IPS-18c (cell line): ENCODE data around the gene AGRN.
"Not testable (repeated sequence)": the region's sequence is repeated elsewhere in the genome, so short reads cannot be mapped to it uniquely, and the experiment has no call there.

Source experiments
- H3K4me3 ChIP-seq: 2 replicates; pipeline ENCODE4 v1.7.0; 2013; ENCODE audit warnings: low read depth, mild to moderate bottlenecking, low read length, moderate library complexity; ENCODE audit not compliant: insufficient read depth
- H3K9me3 ChIP-seq: one replicate; pipeline ENCODE4 v1.6.1; 2013; ENCODE audit warnings: mild to moderate bottlenecking, low read length, moderate library complexity; ENCODE audit not compliant: control insufficient read depth, insufficient read depth

Gene AGRN

DNA sequence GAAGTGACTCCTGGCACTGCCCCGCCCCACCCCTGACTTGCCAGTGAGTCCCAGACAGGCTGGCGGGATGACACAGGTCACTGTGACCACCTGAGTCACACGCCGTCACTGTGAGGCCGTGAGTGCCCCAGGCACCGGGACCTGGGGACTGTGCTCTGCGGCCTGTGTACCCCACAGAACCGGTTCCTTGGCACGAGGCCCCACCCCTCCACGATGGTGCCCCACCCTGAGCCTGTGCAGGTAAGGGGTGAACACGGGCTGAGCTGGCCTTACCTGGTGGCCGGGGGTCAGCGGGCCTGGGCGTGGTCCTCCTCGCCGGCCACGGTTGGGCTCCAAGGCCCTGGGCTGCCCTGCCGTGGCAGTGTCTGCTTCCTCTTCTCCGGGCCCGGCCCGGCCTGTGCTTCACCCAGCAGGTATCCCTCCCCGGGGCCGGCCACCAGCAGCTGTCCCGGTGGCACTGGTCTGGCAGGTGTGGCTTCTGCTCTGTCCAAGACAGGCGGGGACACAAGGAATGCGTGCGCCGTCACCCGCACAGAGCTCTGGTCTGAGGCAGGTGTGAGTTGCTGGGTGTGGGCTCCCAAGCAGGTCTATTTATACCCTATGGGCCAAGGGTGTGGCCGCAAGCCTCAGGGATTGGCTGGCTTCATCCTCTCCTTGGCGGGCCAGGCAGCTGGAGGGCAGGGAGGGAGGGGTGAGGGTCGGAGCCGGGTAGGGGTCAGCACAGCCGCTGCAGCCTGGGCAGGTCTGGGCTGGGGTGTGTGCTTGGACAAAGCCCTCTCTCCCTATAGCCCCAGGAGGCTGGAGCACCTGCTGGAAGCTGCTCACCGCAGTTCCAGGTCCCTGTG, 54.0 kb downstream of the AGRN start, which contains the start of gene RNF223:
RNF223 (minus strand) TSS at position 564 of the 845 bp plus-strand sequence. CDS start 1,740 bp downstream, outside the sequence.
- Histone ChIP-seq H3K4me3 (no peak within 1 kb of the TSS), H3K9me3 (no peaks in the 10 kb centered on the region)

DNA sequence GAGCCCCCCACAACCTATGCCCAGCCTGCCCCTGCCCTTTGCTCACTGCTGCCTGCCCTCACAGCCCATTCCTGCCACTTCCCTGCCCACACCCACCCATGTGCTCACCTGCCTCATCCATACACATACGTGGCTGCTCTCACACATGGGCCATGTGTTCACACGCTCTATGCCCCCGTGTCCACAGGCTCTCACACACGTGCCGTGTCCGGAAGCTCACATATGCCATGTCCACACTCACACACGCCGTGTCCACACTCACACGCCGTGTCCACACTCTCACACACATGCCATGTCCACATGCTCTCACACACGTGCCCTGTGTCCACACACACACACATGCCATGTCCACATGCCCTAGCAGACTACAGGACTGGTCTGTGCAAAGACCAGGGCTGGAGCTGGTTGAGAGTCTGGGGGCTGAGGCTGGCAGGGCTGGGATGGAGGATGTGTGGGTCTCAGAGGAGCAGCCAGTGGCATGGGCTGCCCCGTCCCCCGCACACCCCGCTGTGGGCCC, 54.8 kb downstream of the AGRN start:
- H3K9me3 ChIP-seq: no peaks in the 10 kb centered on the region
- H3K4me3 ChIP-seq: no peak overlapping the region

DNA sequence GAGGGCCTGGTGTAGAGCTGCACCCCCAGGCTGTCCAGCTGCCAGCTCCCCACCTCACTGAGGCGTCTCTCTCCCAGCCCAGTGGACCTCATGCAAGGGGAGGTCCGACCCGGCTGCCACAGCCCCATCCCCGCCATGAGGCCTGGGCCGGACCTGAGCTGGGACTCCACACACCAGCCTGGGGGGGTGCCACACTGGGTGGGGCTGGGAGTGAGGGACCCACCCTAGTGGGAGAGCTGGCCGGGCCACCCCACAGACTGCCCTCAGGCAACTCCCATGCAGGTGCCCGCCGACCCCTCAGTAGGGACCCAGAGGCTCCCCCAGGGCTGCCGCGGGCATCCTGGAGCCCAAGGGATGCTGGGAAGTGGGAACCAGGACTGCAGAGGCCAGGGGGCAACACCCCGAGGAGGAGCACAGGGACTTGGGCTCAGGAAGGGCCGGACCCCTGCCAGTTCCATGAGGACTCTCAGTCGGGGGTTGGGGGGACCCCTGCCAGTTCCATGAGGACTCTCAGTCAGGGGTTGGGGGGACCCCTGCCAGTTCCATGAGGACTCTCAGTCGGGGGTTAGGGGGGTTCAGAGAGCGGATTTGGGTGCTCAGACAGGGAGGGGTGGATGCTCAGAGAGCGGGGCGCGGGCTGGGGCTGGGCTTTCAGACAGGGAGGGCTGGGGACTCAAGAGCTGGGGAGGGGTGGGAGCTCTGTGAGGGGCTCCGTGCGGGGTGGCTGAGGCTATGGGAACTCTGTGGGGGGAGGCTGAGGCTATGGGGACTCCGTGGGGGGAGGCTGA, 55.4 kb downstream of the AGRN start:
- Histone ChIP-seq H3K9me3 (no peaks in the 10 kb centered on the region), H3K4me3 (no peak overlapping the region)

DNA sequence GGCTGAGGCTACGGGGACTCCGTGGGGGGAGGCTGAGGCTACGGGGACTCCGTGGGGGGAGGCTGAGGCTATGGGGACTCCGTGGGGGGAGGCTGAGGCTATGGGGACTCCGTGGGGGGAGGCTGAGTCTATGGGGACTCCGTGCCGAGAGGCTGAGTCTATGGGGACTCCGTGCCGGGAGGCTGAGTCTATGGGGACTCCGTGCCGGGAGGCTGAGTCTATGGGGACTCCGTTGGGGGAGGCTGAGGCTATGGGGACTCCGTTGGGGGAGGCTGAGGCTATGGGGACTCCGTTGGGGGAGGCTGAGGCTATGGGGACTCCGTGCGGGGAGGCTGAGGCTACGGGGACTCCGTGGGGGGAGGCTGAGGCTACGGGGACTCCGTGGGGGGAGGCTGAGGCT, 57.5 kb downstream of the AGRN start:
- H3K9me3 ChIP-seq: not testable (repeated sequence)

DNA sequence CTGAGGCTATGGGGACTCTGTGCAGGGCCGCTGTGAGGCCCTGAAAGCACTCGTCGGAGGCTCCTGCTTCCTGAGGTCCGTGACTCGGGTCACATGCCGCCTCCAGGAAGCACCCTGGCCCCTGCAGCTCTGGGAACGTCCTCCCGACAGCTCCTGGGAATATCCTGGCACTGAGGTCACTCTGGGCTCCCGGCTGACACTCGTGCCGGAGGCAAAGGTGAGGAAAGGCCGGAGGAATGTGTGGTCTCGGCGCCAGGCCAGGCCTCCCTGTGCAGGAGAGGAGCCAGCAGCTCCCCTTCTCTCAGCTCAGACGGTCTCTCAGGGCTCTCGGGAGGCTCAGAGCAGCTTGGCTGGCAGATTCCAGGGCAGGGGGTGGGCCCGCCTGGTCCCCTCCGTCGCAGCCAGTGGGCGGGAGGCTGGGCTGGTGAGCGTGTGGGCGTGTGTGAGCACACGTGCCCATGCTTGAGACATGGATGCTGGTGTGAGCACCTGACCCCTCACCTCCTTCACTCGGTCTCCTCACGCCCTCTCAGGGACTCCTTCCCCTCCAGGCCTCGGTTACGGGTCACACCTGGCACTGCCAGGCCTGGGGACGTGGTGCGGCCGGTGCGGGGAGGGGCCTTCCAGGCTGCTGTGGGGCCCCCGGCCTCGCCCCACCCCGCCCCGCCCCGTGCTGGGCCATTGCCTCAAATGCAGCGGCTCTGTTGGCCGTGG, 59.6 kb downstream of the AGRN start:
- Histone ChIP-seq H3K9me3 (no peaks in the 10 kb centered on the region), H3K4me3 (peak overlapping the region; percentile 36; the same call in 1 of the 2 replicates)

More for the DNA sequence above, 57.5 kb downstream of the AGRN start:
- H3K4me3 ChIP-seq: not testable (repeated sequence)

DNA sequence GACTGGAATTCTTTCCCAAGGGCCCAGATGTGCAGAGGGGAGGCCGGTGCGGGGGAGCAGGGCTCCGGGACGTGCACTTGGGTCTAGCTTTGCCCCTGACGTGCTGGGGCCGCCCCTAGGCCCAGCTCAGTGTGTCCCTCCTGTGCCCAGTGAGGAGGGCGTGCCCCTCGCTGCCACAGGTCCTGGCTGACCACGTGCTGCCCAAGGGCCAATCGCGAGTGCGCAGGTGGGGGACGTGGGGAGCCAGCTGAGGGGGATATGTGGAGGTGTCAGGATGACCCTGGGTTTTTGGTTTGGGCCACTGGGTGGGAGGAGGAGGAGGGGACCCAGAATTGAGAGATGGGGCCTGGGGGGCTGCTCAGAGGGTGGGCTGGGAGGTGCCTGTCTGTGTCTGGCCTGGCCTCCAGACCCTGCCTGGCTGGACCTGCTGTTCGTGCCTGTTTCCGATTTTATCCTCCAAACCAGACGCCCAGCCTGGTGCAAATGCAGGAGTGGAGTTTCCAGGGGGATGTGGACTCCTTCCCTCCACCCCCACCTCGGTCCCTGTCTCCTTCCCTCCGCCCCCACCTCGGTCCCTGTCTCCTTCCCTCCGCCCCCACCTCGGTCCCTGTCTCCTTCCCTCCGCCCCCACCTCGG, 60.3 kb downstream of the AGRN start:
- Histone ChIP-seq H3K9me3 (no peaks in the 10 kb centered on the region), H3K4me3 (peak overlapping the region; percentile 36)

GRCh38 chr1:1080951-1081310, 61.0 kb downstream of the AGRN start:
- Histone ChIP-seq H3K9me3 (no peaks in the 10 kb centered on the region), H3K4me3 (no peak overlapping the region)

DNA sequence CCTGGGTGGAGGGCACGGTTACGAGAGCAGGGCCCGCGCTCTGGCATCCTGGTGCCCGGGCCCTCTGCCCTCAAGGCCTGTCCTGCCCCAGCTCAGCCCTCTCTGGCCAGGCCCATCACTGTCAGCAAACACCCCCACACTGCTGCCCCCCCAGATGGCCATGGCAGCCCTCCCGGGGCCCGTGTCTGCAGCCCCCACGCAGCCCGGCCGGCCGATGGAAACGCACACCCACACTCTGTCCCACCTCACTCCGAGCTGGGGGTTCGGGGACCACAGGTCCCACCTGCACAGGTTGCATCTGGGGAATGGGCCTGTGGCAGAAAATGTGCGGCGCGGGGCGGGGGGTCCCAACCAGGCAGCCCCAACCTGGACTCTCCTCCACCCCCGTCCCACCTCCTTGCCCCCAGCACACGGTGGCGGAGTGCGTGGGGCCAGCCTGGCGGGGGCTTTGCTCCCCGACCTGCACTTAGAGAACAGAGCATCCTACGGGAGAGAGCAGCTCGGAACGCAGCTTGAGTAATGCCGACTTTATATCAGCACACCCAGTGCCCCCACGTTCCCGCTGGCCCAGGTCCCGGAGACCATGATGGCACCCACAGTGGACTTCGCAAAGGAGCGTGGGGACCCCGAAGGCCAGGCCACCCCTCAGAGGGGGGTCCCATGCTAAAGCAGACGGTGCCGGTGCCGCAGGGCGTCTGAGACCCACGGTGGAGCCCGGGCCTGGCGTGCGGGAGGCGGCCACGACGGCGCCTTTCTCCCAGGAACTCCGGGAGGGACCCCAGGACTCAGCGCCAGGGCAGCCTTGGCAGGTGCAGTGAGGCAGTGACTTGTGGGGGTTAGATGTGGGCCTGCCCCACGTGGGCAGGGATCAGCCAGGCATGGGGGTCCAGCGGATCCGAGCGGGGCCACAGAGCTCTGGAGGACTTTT, 61.7 kb downstream of the AGRN start:
- H3K4me3 ChIP-seq: no peak overlapping the region
- H3K9me3 ChIP-seq: no peaks in the 10 kb centered on the region

DNA sequence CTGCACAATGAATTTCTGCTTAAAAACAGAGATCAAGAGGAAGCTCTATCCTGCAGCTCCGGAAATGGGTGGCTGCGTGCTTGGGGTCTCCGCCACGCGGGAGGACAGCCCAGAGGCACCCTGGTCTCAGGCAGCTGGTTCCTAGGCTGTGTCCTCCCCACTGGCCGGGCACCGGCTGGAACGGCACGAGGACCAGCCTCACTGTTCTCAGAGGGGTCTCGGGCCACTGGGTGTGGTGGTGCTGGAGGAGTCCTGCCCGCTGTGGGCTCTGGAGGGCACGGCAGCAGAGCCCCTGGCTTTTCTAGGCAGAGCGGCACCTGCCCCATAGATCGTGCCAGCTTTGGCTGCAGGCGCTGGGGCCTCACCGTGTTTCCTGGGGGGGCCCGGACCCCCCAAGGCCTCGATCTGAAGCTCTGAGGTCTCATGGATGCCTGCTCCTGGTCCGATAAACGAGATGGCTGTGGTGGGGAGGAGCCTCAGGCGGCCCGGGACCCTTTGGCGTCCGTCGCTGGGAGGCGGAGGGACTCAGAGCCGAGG, 62.4 kb downstream of the AGRN start:
- H3K4me3 ChIP-seq: no peak overlapping the region
- no peaks in the 10 kb centered on the region for H3K9me3 ChIP-seq

GRCh38 chr1:1082776-1083415, 63.0 kb downstream of the AGRN start:
- Histone ChIP-seq H3K4me3 (no peak overlapping the region), H3K9me3 (no peaks in the 10 kb centered on the region)

DNA sequence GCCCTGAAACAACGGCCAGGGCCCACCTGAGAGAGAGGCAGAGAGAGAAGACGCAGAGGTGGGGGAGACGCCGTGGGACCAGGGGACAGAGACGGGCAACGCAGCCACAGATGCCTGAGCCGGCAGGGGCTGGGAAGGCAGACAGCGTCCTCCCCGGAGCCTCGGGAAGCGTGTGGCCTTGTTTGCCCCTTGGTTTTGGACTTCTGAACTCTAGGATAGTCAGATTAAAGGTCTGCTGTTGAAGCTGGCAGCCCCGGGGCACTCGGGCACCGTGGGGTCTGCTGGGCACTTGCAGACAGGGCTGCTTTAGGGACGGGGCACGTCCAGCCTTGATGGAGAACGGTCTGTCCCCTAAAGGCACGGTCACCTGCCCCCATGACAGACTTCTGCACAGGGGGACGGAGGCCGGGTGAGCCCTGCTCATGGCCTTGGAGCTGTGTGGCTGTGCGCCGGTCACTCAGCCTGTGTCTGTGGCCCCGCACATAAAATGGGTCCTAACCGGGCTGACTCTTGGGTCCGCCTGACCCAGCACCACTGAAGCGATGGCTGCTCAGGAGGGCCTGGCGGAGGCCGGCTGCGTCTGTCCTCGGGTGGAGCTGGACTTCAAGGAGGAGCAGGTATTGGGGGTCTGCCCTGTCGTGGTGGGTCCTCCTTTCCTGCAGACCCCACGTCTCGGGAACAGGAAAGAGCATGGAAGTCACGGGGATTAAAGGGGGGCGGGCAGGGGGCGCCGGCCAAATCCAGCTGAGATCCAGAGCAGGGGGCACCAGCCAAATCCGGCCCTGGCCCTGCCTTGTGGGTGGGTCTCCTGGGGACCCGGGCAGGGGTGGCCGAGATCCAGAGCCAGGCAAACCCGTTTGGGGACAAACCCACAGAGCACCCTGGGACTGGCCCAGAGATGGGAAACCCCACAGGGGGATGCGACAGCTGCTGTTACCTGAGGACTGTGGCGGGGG, 63.8 kb downstream of the AGRN start:
- Histone ChIP-seq H3K9me3 (no peaks in the 10 kb centered on the region), H3K4me3 (no peak overlapping the region)

DNA sequence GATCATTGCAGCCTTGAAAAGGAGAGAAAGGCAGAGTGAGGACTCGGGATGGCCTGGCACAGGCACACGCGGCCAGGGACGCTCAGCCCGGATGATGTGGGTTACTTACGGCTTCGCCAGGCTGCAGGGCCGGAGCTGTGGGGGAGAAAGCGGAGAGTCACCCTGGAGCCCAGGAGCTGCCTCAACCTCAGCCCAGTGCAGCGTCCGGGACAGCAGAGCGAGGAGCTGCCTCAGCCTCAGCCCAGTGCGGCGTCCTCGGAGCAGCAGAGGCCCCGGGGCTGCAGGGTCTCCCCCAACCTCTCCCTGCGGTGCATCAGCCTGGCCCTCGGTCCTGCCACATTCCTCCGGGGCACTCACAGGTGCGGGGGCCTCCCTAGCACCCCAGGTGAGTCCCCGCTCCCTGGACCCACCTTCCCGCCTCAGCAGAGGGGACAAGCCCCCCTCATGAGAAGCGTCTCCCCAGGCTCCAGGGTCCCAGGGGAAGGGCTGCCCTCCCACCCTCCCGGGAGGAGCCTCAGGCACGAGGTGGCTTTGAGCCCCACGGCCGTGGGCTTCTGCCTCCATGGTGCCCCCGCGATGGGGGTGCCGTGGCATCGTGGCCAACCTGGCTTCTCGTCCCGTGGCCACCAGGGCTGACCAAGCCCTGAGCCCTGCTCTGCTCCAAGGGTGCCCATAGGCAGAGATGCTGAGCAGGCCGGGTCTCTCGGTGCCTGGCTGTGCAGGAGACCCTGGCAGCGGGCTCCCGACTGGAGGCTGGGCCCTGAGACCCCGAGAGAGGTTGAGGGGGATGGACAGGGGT, 64.7 kb downstream of the AGRN start:
- no peak overlapping the region for H3K4me3 ChIP-seq
- no peaks in the 10 kb centered on the region for H3K9me3 ChIP-seq

- Histone ChIP-seq H3K4me3 (no peak overlapping the region), H3K9me3 (no peaks in the 10 kb centered on the region)
Measured at GRCh38 chr1:1085171-1085841, 65.4 kb downstream of the AGRN start.
